Duodenal mucosa (tissue), 2 donors: ENCODE measurements around the gene RIN3.

Experiments used
- H3K27ac ChIP-seq: one replicate; pipeline ENCODE4 v1.7.0; 2013; ENCODE audit warnings: low read depth, low read length
- H3K27me3 ChIP-seq, 2 donors: one replicate each; pipeline ENCODE4 v1.7.0; 2013; ENCODE audit warnings: low read length in 2 of 2, control low read depth in 1 of 2; ENCODE audit not compliant: insufficient read depth in 2 of 2, control insufficient read depth in 1 of 2
- H3K36me3 ChIP-seq, 2 donors: one replicate each; pipeline ENCODE4 v1.7.0; 2013; ENCODE audit warnings: low read length in 2 of 2, control low read depth in 1 of 2; ENCODE audit not compliant: insufficient read depth in 2 of 2, control insufficient read depth in 1 of 2
- H3K4me1 ChIP-seq, 2 donors: one replicate each; pipeline ENCODE4 v1.7.0; 2013; ENCODE audit warnings: low read length in 2 of 2, control low read depth in 1 of 2; ENCODE audit not compliant: insufficient read depth in 2 of 2, control insufficient read depth in 1 of 2
- H3K4me3 ChIP-seq, 2 donors: one replicate each; pipeline ENCODE4 v1.7.0; 2013; ENCODE audit warnings: low read length in 2 of 2, low read depth in 1 of 2
- H3K9ac ChIP-seq, 2 donors: one replicate each; pipeline ENCODE4 v1.7.0; 2013; ENCODE audit warnings: low read length in 2 of 2, low read depth in 1 of 2
- H3K9me3 ChIP-seq, 2 donors: one replicate each; pipeline ENCODE4 v1.7.0; 2013; ENCODE audit warnings: low read length in 2 of 2, control low read depth in 1 of 2; ENCODE audit not compliant: control insufficient read depth in 1 of 2

RIN3 gene

DNA sequence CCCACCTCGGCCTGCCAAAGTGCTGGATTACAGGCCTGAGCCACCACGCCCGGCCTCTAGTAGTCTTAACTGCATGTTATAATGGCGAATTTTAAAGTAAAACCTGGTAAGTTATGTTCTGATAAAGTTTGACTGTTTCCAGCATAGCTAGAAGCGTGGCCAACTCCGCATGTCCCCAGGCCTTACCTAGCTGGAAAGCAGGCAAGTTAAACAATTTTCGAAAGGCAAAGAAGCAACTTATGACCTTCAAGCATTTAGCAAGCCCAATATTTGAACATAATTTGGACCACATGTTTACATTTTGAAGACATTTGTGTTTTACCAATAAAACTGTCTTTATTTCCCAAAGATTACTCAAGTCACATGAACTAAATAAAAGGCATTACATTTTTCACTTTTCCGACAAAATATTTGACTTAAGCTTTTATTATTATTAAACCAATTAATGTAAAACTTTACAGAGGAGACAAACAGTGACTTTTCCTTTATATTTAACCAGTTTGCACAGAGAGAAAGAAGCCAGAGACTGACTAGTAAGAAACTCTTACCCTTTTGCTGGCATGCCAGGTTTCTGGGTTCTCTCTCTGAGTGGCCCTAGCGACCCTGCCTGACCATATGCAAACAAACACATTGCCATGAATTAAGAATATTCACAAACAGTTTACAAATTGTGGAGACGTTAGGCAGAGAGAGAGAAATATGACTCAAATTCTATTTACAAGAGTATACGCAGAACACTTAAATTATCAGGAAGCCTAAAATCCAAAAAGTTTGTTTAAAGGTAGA, 106.3 kb downstream of the RIN3 start:
- H3K4me1 ChIP-seq, result peaks cover 0 to 7% of the 10 kb centered on the region in 2 donors
- H3K4me3 ChIP-seq, result no peak overlapping the region
- H3K9me3 ChIP-seq, result peaks cover 9 to 11% of the 10 kb centered on the region in 2 donors
- no peak overlapping the region for H3K27ac ChIP-seq
- H3K27me3 ChIP-seq, result no peaks in the 10 kb centered on the region
- peaks cover 0 to 5% of the 10 kb centered on the region in 2 donors for H3K36me3 ChIP-seq
- H3K9ac ChIP-seq, result no peak overlapping the region

GRCh38 chr14:92622311-92622710, 108.7 kb downstream of the RIN3 start:
- Histone ChIP-seq H3K9me3 (peaks cover 17 to 20% of the 10 kb centered on the region in 2 donors), H3K4me3 (no peak overlapping the region), H3K9ac (no peak overlapping the region), H3K4me1 (no peaks in the 10 kb centered on the region), H3K27me3 (no peaks in the 10 kb centered on the region), H3K27ac (no peak overlapping the region), H3K36me3 (peaks cover 0 to 6% of the 10 kb centered on the region in 2 donors)

DNA sequence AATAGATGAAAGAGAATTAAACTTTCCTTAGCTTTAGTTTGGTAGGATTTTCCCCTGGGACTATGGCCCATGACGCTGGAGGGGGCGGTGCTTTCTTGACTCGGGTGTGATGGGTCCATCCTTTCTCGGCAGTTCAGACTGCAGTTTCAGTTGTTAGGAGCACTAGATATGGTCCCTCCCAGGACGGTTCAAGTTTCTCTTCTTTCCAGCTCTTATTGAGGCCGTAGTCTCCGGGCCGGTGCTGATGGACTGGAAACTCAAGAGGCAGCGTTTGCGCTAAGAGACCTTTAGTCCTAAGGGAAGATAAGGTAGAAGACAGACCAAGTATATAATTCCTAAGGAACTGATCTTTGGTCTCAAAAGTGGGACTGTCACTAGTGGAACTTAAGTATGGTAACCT, 111.2 kb downstream of the RIN3 start:
- no peaks in the 10 kb centered on the region for H3K4me1 ChIP-seq
- no peak overlapping the region for H3K9ac ChIP-seq
- peaks cover 26 to 29% of the 10 kb centered on the region in 2 donors for H3K9me3 ChIP-seq
- H3K27me3 ChIP-seq, result no peaks in the 10 kb centered on the region
- peaks cover 0 to 13% of the 10 kb centered on the region in 2 donors for H3K36me3 ChIP-seq
- no peak overlapping the region for H3K4me3 ChIP-seq
- no peak overlapping the region for H3K27ac ChIP-seq

- H3K9ac ChIP-seq, result no peak overlapping the region
- H3K4me1 ChIP-seq, result no peaks in the 10 kb centered on the region
- H3K9me3 ChIP-seq, result peaks cover 26 to 29% of the 10 kb centered on the region in 2 donors
- H3K36me3 ChIP-seq, result peaks cover 0 to 13% of the 10 kb centered on the region in 2 donors
- H3K4me3 ChIP-seq, result no peak overlapping the region
- no peaks in the 10 kb centered on the region for H3K27me3 ChIP-seq
- H3K27ac ChIP-seq, result no peak overlapping the region
These were observed 111.6 kb downstream of the RIN3 start for GRCh38 chr14:92625213-92625612.

DNA sequence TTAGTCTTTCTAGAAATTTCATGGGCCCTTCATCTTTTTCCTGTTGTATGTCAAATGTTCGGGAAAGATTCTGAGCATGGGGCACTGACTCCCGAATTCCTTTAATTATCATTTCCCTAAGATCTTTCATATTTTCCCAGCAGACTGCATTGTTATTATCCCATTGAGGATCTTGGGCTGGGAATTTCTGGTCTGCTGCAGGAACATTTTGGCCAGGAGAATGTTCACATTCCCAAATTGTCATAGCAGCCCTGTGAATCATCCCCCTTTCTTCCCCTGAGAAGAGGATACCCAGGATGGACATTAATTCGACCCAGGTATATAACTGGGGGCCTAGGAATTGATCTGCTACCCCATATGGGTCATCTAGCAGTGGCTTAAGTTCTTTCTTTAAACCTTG, 112.5 kb downstream of the RIN3 start:
- Histone ChIP-seq H3K4me3 (no peak overlapping the region), H3K27ac (no peak overlapping the region), H3K36me3 (peaks cover 0 to 13% of the 10 kb centered on the region in 2 donors), H3K27me3 (no peaks in the 10 kb centered on the region), H3K9me3 (peaks cover 26 to 29% of the 10 kb centered on the region in 2 donors), H3K9ac (no peak overlapping the region), H3K4me1 (no peaks in the 10 kb centered on the region)

- H3K4me1 ChIP-seq, result no peaks in the 10 kb centered on the region
- H3K27ac ChIP-seq, result no peak overlapping the region
- H3K27me3 ChIP-seq, result no peaks in the 10 kb centered on the region
- peaks cover 0 to 8% of the 10 kb centered on the region in 2 donors for H3K36me3 ChIP-seq
- no peak overlapping the region for H3K9ac ChIP-seq
- H3K9me3 ChIP-seq, result peaks cover 16 to 20% of the 10 kb centered on the region in 2 donors
- H3K4me3 ChIP-seq, result no peak overlapping the region
These were observed 114.2 kb downstream of the RIN3 start for GRCh38 chr14:92627707-92628215.

DNA sequence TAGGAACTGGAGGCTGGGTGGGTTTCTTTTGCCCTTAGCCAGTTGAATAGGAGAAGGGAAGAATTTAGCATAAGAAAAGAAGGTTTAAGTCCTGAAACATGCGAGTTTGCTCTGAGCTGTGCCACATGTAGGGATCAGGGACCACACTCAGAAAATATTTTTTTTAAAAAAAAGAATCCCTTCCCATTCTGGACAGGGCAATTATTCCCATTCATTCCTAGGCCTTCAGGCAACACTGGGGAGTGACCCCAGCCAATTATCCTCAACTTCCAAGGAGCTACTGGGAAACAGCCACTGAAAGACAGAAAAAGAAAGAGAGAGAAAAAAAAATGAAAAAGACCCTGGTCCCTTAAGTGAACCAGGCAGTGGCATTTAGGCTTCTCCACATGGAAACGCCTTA, 115.1 kb downstream of the RIN3 start:
- peaks cover 0 to 8% of the 10 kb centered on the region in 2 donors for H3K36me3 ChIP-seq
- no peak overlapping the region for H3K4me3 ChIP-seq
- H3K4me1 ChIP-seq, result no peaks in the 10 kb centered on the region
- no peak overlapping the region for H3K27ac ChIP-seq
- H3K9ac ChIP-seq, result no peak overlapping the region
- H3K9me3 ChIP-seq, result peaks cover 16 to 20% of the 10 kb centered on the region in 2 donors
- H3K27me3 ChIP-seq, result no peaks in the 10 kb centered on the region

DNA sequence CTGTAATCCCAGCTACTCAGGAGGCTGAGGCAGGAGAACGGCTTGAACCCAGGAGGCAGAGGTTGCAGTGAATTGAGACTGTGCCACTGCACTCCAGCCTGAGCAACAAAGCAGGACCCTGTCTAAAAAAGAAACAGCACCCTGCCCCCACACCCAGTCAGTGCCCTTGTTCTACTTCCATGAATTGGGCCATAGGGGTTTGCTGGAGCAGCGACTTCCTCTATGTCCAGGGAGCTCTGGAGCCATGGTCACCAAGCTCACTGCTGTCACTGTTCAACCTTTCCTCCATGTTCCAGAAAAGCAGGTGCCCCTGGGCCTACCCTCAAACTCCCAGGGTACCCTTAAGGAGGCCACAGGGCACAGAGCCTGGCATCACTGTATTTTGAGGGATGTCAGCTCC, 116.8 kb downstream of the RIN3 start:
- Histone ChIP-seq H3K27me3 (no peaks in the 10 kb centered on the region), H3K9ac (no peak overlapping the region), H3K4me3 (no peak overlapping the region), H3K36me3 (peaks cover 0 to 8% of the 10 kb centered on the region in 2 donors), H3K27ac (no peak overlapping the region), H3K4me1 (no peaks in the 10 kb centered on the region), H3K9me3 (peaks cover 16 to 20% of the 10 kb centered on the region in 2 donors)

GRCh38 chr14:92631098-92631497, 117.5 kb downstream of the RIN3 start:
- no peaks in the 10 kb centered on the region for H3K27me3 ChIP-seq
- no peaks in the 10 kb centered on the region for H3K4me1 ChIP-seq
- H3K9ac ChIP-seq, result no peak overlapping the region
- peaks cover 16 to 20% of the 10 kb centered on the region in 2 donors for H3K9me3 ChIP-seq
- peaks cover 0 to 8% of the 10 kb centered on the region in 2 donors for H3K36me3 ChIP-seq
- no peak overlapping the region for H3K4me3 ChIP-seq
- H3K27ac ChIP-seq, result no peak overlapping the region

DNA sequence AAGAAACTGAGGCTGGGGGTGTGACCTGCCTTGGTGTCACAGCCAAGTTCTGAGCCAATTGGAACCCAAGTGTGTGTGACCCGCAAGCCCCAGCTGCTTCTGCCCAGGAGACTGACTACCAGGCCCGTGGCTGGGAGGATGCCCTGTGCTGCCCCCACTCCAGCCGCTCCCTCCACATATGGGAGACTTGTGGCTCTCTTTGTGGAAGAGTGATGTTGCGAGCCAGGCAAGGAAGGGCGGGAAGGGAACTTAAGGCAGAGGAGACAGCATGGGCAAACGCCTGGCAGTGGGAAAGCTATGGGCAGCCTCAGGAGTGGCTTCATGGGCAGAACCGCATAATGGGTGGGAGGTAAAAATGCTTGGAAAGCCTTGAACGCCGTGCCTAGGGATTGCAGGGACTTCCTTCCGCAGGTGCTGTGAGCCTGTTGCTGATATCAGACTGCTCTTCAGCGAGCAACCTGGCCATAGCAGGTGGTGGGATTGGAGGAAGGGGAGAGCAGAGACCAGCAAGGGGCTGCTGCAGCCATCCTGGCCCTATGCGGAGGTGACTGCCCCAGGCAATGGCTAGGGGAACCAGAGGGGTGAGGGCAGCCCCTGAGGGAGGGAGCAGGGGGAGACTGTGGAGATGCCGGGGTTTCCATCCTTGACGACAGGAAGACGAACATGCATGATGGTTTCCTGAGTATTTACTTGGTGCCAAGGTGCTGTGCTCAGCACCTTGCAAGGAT, 119.1 kb downstream of the RIN3 start:
- Histone ChIP-seq H3K36me3 (peaks cover 0 to 3% of the 10 kb centered on the region in 2 donors), H3K27me3 (no peaks in the 10 kb centered on the region), H3K9me3 (peaks cover 5% of the 10 kb centered on the region in 2 donors), H3K4me1 (no peaks in the 10 kb centered on the region), H3K27ac (no peak overlapping the region), H3K9ac (no peak overlapping the region), H3K4me3 (no peak overlapping the region)
